HepG2 (cell line): ENCODE measurements around the gene OR2B2. TPM values are rescaled to one million over a fixed set of nuclear protein-coding genes. Genes with fewer than 3 reads are reported as not detected.
A peak's percentile ranks its signal among the peaks of the same experiment; 100 is the strongest.

Experiments used
- CBX5 ChIP-seq: sonication (generic); formaldehyde crosslinking; IDR thresholded peaks from 2 replicates; pipeline ENCODE4 v1.4.0; 2020; ENCODE audit warnings: missing genetic modification reagents, borderline replicate concordance
- CHD4 ChIP-seq: fragments of 200-600 bp; sonication (generic); IDR thresholded peaks from 2 replicates; pipeline ENCODE4 v1.7.0; 2017; ENCODE audit warnings: mild to moderate bottlenecking, low read length, borderline replicate concordance
- DNMT1 ChIP-seq: sonication (generic); formaldehyde crosslinking; IDR thresholded peaks from 2 replicates; pipeline ENCODE4 v1.5.1; 2020; ENCODE audit warnings: mild to moderate bottlenecking, missing genetic modification reagents
- DZIP1 ChIP-seq: sonication (generic); formaldehyde crosslinking; IDR thresholded peaks from 2 replicates; pipeline ENCODE4 v1.5.0; 2020; ENCODE audit warnings: mild to moderate bottlenecking, missing genetic modification reagents
- E2F2 ChIP-seq: sonication (generic); formaldehyde crosslinking; IDR thresholded peaks from 2 replicates; pipeline ENCODE4 v1.4.0; 2020; ENCODE audit warnings: missing genetic modification reagents, borderline replicate concordance
- ELK4 ChIP-seq: sonication (generic); formaldehyde crosslinking; IDR thresholded peaks from 2 replicates; pipeline ENCODE4 v1.9.0; 2021; ENCODE audit warnings: missing genetic modification reagents, borderline replicate concordance
- IKZF4 ChIP-seq: sonication (generic); formaldehyde crosslinking; IDR thresholded peaks from 2 replicates; pipeline ENCODE4 v1.5.1; 2020; ENCODE audit warnings: borderline replicate concordance, mild to moderate bottlenecking, low read depth, missing genetic modification reagents; ENCODE audit errors: not compliant biosample characterization
- KLF9 ChIP-seq: IDR thresholded peaks from 2 replicates; pipeline ENCODE4 v1.6.1; 2016; ENCODE audit warnings: low read depth
- NCOA1 ChIP-seq: sonication (generic); formaldehyde crosslinking; IDR thresholded peaks from 2 replicates; pipeline ENCODE4 v1.9.0; 2021; ENCODE audit warnings: missing genetic modification reagents
- SIX1 ChIP-seq: sonication (generic); formaldehyde crosslinking; IDR thresholded peaks from 2 replicates; pipeline ENCODE4 v1.4.0; 2020; ENCODE audit warnings: missing genetic modification reagents, borderline replicate concordance
- SMARCE1 ChIP-seq: fragments of 450-650 bp; IDR thresholded peaks from 2 replicates; pipeline ENCODE4 v1.6.1; 2017; ENCODE audit warnings: borderline replicate concordance
- ZNF318 ChIP-seq: sonication (generic); formaldehyde crosslinking; IDR thresholded peaks from 2 replicates; pipeline ENCODE4 v1.4.0; 2020; ENCODE audit warnings: mild to moderate bottlenecking, missing genetic modification reagents
- ZNF34 ChIP-seq: sonication (generic); formaldehyde crosslinking; IDR thresholded peaks from 2 replicates; pipeline ENCODE4 v1.4.0; 2020; ENCODE audit warnings: mild to moderate bottlenecking, missing genetic modification reagents, borderline replicate concordance
- ZNF572 ChIP-seq: sonication (generic); formaldehyde crosslinking; IDR thresholded peaks from 2 replicates; pipeline ENCODE4 v1.5.1; 2020; ENCODE audit warnings: mild to moderate bottlenecking, missing genetic modification reagents
- ZZZ3 ChIP-seq: sonication (generic); formaldehyde crosslinking; IDR thresholded peaks from 2 replicates; pipeline ENCODE4 v1.4.0; 2020; ENCODE audit warnings: missing genetic modification reagents, mild to moderate bottlenecking, borderline replicate concordance
- polyA plus RNA-seq, 8 experiments: library from polyadenylated mRNA; depleted of rRNA in 3 of 8; stranded (reverse) in 7 of 8; unstranded in 1 of 8; fragments of >200 nt; fragmentation: Illumina TruSeq in 4 of 8; extraction: Trizol in 4 of 8; gene quantifications; 2 replicates each; pipeline versions ENCODE4 v1.2.1 to v1.2.3, GENCODE V29; 2011 to 2016; ENCODE audit warnings: low read depth in 4 of 8, missing spikeins in 1 of 8, mixed read lengths in 1 of 8; ENCODE audit not compliant: insufficient read depth in 1 of 8
- total RNA-seq, 5 experiments: library from RNA; depleted of rRNA; stranded (reverse); fragments of >200 nt; fragmentation: Illumina TruSeq; extraction: Trizol; gene quantifications; 2 replicates each; pipeline ENCODE4 v1.2.3, GENCODE V29; 2016; ENCODE audit warnings: low read depth in 1 of 5

The OR2B2 gene
- total and polyA plus RNA-seq, 2 of the 13 experiments (the other 11 are each of a cell fraction or from before 2014, with no cell fraction given), result not detected

- TF ChIP-seq SMARCE1 (no peak), DNMT1 (CRISPR knock-in tag) (no peak), CHD4 (no peak), DZIP1 (CRISPR knock-in tag) (peak; percentile 63), ZNF318 (no peak; the same call in 1 of the 2 replicates), ELK4 (CRISPR knock-in tag) (no peak), ZNF572 (peak; percentile 56; the same call in 1 of the 2 replicates), IKZF4 (CRISPR knock-in tag) (peak; percentile 39), E2F2 (CRISPR knock-in tag) (peak; percentile 30; the same call in 1 of the 2 replicates), ZNF34 (CRISPR knock-in tag) (0 out of 2 replicates have a peak, but pooled peaks have one; percentile 33), NCOA1 (CRISPR knock-in tag) (no peak), KLF9 (CRISPR knock-in tag) (peak; percentile 70; the same call in 1 of the 2 replicates), CBX5 (CRISPR knock-in tag) (peak; percentile 78; the same call in 1 of the 2 replicates), SIX1 (CRISPR knock-in tag) (peak; percentile 70), ZZZ3 (CRISPR knock-in tag) (no peak)
These were observed 18.9 kb downstream of the OR2B2 start (continued) for GRCh38 chr6:27893059-27893835.
